ENCODE measurements around the gene CARNS1.
"Not testable (repeated sequence)": the region's sequence is repeated elsewhere in the genome, so short reads cannot be mapped to it uniquely, and the experiment has no call there.

CARNS1 gene

DNA sequence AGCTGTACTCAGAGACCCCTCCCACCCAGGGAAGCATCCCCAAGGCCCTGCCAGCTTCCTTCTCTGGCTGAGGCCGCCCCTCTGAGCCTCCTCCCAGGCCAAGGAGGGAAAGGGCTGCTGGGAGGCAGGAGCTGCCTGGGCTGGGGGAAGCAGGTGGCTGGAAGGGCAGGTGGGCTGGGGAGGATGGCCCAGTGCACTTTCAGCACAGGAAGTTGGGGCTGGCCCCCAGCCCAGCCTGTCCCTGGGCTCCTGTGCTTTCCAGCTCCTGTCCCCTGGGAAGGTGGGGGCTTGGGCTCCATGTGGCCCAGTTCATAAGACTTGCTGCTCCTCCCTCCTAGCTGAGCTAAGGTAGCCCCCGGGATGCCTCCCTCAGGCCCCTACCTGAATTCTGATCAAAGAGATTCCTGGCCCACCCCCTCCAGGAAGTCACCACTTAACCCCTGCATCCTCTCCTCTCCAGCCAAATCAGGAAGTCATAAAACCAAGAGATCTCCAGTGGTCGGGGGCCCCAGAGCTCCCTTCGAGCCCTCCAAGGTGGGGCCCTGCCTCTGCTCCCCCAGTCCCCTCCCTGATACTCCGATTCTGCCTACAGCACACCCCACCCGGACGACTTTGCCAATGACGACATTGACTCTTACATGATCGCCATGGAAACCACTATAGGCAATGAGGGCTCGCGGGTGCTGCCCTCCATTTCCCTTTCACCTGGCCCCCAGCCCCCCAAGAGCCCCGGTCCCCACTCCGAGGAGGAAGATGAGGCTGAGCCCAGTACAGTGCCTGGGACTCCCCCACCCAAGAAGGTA, 18.7 kb upstream of the CARNS1 start:
- DNase-seq (ENCODE audit: low spot score) = no peak

DNA sequence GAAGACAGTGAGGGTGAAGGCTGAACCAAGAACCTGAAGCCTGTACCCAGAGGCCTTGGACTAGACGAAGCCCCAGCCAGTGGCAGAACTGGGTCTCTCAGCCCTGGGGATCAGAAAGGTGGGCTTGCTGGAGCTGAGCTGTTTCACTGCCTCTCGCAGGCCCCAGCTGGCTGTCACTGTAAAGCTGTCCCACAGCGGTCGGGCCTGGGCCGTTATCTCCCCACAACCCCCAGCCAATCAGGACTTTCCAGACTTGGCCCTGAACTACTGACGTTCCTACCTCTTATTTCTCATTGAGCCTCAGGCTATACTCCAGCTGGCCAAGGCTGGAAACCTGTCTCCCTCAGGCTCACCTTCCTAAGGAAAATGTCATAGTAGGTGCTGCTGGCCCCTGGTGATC, 17.9 kb upstream of the CARNS1 start:
- no peak for DNase-seq (ENCODE audit: low spot score)

DNA sequence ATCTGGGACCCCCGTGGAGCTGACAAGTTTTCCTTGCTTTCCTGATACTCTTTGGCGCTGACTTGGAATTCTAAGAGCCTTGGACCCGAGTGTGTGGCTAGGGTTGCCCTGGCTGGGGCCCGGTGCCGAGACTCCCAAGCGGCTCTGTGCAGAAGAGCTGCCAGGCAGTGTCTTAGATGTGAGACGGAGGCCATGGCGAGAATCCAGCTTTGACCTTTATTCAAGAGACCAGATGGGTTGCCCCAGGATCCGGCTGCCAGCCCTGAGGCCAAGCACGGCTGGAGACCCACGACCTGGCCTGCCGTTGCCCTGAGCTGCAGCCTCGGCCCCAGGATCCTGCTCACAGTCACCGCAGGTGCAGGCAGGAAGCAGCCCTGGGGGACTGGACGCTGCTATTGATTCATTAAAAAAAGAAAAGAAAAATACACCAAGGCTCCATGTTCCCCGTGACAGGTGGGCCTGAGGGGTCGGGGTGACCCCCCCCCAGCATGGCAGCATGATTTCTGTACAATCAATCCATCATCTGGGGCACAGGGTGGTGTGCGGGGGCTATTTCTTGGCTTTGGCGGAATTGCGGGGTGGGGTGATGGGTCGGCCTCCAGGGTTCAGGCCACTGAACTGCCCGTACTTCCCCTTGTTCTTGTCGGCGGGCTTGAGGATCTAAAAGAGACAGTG, 17.4 kb upstream of the CARNS1 start:
- DNase-seq (ENCODE audit: low spot score) = no peak

DNA sequence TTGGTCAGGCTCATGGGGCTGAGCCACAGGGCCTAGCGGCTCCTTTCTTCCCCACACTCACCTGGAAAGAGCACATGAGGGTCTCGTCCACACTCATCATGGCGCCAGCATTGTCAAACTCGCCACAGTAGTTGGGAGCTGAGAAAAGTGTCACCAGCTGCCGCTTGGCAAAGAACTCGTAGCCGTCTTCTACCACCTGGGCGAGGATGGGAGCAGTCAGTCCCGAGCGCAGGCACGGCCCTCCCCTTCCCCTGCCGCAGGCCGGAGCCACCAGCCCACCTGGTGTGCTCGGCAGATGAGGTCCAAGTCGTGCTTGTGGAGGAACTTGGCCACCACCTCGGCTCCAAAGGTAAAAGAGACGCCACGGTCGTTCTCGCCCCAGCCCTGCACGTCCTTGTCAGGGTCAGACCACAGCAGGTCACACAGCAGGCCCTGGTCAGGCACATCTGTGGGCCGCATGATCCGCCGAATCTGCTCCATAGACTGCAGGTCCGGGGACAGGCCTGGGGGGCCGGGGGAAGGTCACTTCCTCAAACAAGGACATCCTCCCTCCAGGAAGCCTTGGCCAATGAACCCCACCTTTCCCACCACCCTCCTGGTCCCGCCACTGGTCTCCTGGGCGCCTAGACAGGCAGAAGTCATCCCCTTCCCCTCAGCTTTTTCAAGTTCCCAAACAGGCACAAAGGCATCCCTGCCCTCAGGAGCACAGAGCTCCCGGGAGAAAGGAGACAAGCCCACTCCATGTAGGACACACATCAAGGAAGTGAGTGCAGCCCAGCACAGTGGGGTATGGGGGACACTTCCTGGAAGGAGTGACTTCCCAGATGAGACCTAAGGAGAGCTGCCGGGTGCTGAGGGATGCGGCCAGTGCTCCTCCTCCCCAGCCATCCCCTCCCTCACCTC, 16.6 kb upstream of the CARNS1 start:
- DNase-seq (ENCODE audit: low spot score) = no peak

DNA sequence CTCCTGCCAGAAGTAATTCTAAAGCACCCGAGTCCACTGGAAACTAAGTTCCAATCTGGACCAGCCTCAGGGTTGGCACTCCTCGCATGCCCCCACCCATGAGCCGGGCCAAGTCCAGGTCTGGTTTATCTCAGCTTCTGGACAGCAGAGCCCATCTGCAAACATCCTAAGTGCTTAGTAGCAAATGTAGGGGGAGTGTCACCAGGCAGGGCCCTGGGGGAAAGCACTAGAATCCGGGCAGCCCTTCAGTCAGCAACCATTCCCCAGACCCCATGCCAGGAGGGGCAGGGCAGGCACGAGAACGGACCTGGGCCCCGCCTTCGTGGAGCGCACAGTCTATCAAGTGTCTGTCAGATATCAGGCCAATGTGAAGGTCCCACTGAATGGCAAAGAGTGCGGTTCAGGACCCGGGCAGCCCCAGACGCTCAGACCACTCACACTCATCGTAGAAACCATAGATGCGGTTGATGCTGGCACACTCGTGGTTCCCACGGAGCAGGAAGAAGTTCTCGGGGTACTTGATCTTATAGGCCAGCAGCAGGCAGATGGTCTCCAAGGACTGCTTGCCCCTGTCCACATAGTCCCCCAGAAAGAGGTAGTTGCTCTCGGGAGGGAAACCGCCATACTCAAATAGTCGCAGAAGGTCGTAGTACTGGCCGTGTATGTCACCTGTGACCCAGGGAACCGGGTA, 15.1 kb upstream of the CARNS1 start:
- no peak for DNase-seq (ENCODE audit: low spot score)

DNA sequence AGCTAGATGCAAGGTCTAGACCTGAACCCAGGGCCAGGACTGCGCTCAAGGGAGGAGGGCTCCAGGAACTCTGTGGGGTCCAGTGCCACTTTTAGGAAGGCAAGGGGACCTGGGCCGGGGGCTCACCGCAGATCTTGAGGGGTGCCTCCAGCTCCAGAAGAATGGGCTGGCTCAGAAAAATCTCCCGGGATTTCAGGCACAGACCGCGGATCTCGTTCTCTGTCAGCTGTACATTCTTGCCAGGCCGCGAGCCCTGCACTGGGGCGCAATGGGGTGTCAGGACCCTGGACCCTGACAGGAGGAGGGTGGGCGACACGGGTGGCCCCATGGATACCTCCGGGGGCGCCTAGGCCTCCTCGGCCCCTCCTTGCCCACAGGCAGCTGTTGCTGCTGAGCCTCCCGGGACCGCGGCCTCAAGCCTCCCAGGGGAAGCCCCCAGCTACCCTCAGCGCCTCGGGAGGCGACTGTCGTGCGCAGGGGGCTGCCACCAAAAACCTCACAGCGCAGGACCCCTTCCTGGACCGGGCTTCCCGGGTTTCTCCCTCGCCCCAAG, 14.5 kb upstream of the CARNS1 start:
- DNase-seq (ENCODE audit: low spot score) = no peak

DNA sequence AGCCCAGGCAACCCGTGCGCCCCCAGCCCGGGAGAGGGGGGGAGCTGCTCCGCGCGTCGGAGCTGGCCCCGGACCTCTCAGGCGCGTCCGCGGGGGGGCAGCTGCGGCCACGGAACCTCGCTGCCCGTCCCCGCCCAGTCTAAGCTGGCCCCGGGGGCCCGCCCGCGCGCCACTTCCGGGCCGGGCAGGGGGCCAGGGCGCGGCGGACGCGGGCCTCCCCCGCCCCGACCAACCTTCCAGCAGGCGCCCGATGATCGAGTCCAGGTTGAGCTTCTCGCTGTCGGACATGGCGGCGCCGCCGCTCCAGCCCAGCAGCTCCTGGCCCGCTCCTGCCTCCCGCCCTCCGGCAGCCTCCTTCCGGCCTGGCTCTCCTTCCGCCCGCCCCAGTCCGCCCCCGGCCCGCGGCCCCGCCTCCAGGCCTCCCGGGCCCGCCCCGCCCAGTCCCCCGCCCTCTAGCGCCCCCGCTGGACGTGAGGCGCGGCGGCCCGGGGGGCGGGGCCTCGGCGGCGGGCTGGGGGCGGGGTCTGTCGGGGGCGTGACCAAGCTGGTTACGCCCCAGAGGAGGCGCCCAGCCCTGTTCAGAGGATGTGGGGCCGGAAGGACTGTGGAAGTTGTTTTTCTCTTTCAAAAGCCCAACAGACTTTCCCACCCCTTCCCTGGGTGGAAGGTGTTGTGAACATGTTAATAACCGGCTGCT, 13.8 kb upstream of the CARNS1 start, which contains the start of gene PPP1CA:
PPP1CA (minus strand) TSS at position 364 of the 697 bp plus-strand sequence; CDS start at position 288, 76 bp downstream.
- peak; percentile 94 for DNase-seq (ENCODE audit: low spot score)

DNA sequence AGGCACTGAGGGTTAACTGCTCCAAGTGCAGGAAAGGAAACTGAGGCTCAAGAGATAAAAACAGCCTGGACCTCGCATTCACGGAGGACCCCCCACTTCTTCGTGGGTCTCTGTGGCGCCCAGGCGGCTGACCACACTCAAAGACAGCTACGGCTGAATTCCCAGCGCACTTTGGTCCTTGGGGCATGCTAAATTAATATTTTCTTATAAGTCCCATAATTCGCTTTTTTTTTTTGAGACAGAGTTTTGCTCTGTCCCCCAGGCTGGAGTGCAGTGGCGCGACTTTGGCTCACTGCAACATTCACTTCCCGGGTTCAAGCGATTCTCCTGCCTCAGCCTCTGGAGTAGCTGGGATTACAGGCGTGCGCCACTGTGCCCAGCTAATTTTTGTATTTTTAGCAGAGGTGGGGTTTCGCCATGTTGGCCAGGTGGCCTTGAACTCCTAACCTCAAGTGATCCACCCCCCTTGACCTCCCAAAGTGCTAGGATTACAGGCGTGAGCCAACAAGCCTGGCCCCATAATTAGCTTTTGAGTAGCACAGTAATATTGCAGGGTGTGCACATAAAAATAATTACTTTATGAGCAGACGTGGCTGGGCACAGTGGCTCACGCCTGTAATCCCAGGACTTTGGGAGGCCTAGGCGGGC, 13.2 kb upstream of the CARNS1 start:
- DNase-seq (ENCODE audit: low spot score) = not testable (repeated sequence)

DNA sequence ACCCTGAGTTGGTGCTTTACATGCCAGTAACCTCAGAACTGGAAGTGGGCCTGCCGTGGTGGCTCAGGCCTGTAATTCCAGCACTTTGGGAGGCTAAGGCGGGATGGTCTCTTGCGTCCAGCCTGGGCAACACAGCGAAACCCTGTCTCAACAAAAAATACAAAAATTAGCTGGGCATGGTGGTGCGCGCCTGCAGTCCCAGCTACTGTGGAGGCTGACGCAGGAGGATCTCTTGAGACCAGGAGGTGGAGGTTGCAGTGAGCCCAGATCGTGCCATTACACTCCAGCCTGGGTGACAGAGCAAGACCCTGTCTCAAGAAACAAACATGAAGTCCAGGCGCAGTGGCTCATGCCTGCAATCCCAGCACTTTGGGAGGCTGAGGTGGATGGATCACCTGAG, 12.4 kb upstream of the CARNS1 start:
- DNase-seq (ENCODE audit: low spot score) = not testable (repeated sequence)

DNA sequence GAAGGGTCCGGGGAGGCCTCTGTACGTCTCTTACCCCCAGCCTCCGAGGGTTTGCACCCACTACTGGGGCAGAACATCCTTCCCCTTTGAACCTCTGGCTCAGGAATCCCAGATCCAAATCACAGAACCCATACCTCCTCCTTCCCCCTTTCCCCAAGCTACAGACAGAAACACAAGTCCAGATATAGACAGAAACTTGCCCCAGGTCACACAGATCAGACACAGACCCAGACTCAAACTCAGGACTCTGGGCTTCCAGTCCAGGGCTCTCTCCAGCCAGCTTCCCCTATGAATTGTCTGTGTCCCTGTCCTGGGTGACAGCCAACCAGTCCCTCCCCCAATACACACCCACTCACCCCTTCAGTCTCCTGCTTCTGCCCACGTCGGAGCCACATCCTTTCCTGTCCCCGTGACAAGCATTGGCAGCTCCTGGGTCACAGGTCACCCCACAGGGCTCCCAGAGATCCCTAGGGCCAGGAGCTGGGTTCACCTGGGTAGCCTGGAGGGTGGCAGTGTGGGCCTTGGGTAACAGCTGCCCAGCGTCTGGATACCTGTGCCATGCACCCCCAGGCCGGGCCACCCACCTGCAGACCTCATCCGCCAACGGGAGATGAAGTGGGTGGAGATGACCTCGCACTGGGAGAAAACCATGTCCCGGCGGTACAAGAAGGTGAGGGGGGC, 10.8 kb upstream of the CARNS1 start:
- DNase-seq (ENCODE audit: low spot score) = no peak

DNA sequence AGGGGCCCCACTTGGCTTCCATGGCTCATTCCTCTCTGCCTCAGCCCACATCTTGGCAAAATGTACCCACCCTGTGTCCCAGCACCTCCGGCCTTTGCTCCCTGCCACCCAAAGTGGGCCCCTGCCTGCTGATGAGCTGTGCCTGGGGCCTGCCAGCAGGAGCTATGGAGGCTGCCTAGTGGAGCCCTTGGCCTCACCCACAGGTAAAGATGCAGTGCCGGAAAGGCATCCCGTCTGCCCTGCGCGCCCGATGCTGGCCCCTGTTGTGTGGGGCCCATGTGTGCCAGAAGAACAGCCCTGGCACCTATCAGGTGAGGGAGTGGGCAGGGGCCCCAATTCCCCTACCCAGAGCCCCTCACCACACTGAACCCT, 10.3 kb upstream of the CARNS1 start:
- no peak for DNase-seq (ENCODE audit: low spot score)

DNA sequence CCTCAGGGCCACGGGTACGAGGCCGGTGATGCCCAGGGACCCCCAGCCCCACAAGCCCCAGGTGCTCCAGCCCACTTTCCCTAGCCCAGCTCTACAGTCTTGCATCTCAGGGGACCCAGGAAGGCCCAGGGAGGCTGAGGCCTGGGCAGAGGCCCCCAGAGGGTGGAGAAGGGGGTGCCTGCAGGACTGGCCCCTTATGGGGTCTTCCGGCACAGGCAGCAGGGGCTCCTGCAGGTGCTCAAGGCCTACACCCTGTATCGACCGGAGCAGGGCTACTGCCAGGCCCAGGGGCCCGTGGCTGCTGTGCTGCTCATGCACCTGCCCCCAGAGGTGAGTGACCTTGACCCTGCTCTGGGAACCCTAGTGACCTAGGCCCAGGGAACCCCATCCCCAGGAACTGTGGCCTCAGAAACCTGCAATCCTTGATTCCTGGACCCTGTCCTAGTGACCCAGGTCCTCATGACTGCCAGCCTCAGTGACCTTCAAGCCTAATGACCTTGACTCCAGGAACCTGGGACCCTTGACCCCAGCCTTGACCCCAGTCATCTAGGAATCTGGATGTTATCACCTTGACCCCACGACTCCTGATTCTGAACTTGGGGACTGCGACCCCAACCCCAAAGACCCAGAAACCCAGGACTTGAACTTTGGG, 9.7 kb upstream of the CARNS1 start:
- no peak for DNase-seq (ENCODE audit: low spot score)

DNA sequence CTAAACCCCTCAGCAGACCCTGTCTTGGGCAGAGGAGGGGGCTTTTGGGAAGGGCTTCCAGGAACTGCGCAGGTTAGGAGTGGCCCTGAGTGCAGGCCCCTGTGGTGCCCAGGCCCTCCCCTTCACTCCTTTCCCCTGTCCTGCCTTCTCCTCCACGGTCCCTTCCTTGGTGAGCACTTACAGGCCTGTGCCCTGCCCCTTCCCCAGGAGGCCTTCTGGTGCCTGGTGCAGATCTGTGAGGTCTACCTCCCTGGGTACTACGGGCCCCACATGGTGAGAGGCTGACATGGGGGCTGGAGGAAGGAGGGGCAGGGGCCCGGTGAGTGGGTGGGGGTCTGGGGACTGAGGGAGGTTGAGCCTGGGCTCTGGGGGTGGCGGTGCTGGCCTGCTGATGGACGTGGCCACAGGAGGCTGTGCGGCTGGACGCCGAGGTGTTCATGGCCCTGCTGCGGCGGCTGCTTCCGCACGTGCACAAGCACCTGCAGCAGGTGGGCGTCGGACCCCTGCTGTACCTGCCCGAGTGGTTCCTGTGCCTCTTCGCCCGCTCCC, 9.0 kb upstream of the CARNS1 start:
- DNase-seq (ENCODE audit: low spot score) = no peak

DNA sequence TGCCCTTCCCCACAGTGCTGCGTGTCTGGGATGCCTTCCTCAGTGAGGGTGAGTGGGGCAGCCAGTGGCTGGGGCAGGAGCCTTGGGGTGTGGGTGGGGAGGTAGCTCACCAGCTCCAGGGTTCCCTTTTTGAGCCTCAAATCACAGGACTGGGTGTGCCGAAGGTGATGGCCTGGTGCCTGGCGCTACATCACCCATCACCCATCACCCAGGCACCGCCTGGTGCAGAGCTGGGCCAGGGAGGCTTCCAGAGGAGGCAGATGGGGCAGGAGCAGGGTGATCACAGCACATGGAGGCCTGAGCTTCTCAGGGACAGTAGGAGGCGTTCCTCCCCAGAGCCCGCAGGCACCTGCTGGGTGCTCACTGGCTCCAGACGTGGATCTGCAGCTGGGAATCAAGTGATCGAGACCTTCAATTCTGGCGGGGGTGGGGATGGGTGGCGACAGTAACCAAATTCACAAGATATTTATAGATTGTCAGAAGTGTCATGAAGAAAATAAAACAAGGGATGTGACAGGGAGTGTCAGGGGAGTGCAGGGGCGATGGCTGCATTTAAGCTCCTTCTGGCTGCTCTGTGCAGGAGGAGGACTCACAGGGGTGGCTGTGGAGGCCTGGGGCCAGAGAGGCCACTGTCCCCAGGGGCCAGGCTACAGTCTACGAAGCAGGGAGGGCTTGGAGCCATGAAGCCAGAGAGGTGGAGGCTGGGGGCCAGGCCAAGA, 8.3 kb upstream of the CARNS1 start:
- peak; percentile 78 for DNase-seq (ENCODE audit: low spot score)

DNA sequence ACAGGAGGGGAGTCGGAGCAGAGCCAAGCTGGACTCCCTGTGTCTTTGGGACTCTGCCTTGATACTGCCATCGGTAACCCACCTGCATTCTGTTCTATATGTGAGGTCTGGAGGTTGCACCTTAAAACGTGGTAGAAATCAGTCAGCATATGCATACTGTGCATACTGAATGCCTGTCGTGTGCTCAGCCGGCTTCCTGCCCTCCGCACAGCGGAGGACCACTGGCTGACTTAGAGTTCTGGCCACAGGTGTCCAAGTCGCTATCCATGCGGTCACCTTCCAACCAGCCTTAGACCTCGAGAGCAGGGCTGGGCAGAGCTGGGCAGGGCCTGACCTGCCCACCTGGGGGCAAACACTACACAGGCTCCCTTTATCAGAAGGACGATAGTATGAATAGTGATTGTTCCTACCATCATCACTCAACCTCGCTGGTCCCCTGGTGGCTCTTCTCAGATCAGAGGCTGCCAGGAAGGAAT, 7.8 kb upstream of the CARNS1 start:
- DNase-seq (ENCODE audit: low spot score) = no peak

DNA sequence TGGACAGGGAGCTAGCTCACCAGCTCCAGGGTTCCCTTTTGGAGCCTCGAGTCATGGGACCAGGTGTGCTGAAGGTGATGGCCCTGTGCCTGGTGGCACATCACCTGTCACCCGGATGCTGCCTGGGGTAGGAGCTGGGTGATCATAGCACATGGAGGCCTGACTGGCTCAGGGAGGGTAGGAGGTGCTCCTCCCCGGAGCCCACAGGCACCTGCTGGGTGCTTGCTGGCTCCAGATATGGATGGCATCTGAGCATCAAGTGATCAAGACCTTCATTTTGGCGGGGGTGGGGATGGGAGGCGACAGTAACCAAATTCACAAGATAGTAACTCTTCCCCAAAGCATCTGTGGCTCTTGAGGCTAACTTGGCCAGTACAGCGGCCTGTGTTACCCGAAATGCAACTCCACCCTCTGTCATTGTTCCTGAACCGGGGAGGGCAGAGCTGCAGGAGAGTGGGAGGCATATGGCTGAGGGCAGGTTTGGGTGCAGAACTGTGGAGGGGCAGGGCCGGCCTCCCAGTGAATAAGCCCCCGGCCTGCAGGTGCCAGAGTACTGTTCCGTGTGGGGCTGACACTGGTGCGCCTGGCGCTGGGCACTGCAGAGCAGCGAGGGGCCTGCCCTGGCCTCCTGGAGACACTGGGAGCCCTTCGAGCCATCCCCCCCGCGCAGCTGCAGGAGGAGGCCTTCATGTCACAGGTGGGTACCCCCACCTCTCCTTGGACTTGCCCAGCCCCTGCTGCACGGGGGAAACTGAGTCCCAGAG, 6.9 kb upstream of the CARNS1 start:
- DNase-seq (ENCODE audit: low spot score) = no peak

DNA sequence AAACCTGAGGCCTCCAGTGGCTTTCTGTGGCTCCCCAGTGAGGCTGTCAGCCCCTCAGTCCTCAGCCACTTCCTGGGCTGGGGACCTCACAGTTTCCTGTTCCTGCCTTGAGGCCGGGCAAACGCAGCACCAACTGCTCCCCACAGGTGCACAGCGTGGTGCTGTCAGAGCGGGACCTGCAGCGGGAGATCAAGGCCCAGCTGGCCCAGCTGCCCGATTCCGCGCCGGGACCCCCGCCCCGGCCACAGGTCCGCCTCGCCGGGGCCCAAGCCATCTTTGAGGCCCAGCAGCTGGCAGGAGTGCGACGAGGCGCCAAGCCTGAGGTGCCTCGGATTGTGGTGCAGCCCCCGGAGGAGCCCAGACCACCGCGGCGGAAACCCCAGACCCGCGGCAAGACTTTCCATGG, 6.2 kb upstream of the CARNS1 start:
- DNase-seq (ENCODE audit: low spot score) = no peak
